ENCODE results near the gene CA5A.

CA5A gene

GRCh38 chr16:87839542-87840270 is 96.6 kb downstream of the CA5A start:
- TF ChIP-seq POLR2A (IDR thresholded peaks at IDR 0.05; ENCODE audit: low read depth, low read length) (peak; percentile 30; the same call in 1 of the 2 replicates), POLR2AphosphoS5 (IDR thresholded peaks at IDR 0.05; ENCODE audit: low read depth, low read length) (no peak)
- FAIRE-seq (no peak), DNase-seq (ENCODE audit: insufficient read length) (no peak)

- DNase-seq (ENCODE audit: insufficient read length), result no peak
- TF ChIP-seq POLR2A (IDR thresholded peaks at IDR 0.05; ENCODE audit: low read depth, low read length) (no peak), TAF1 (IDR thresholded peaks at IDR 0.05; ENCODE audit: borderline replicate concordance, low read depth, low read length) (no peak), POLR2AphosphoS5 (IDR thresholded peaks at IDR 0.05; ENCODE audit: low read depth, low read length) (no peak)
- no peak for FAIRE-seq
These were observed 97.4 kb downstream of the CA5A start for GRCh38 chr16:87838643-87839541.
